Measurements from ENCODE around the gene KRTAP4-7. TPM values are rescaled to one million over a fixed set of nuclear protein-coding genes. Genes with fewer than 3 reads are reported as not detected.

The KRTAP4-7 gene
- total and polyA plus RNA-seq, 2 donors (not counting 3 experiments of a cell fraction or from before 2014, with no cell fraction given) = not detected

DNA sequence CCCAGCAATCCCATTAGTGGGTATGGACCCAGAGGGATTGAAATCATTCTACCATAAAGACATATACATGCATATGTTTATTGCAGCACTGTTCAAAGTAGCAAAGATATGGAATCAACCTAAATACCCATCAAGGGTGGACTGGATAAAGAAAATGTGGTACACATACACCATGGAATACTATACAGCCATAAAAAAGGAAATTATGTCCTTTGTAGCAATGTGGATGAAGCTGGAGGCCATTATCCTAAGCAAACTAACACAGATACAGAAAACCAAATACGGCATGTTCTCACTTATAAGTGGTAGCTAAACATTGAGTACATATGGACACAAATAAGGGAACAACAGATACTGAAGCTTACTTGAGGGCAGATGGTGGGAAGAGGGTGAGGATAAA, 26.4 kb upstream of the KRTAP4-7 start:
- no peak for DNase-seq (ENCODE audit: low read depth, low spot score)
- Histone ChIP-seq H3K9ac (replicated peaks; ENCODE audit: extremely low read depth, insufficient read depth, low read length) (no peak overlapping the region), H3K27me3 (ENCODE audit: control insufficient read depth in 2 of 2, insufficient read depth in 2 of 2, low read length in 2 of 2) (peaks cover 6 to 12% of the 10 kb centered on the region in 2 experiments), H3K4me2 (ENCODE audit: insufficient read depth, low read length) (no peak overlapping the region), H3K9me1 (replicated peaks; ENCODE audit: control insufficient read depth, extremely low read depth, insufficient read depth, low read length) (no peaks in the 10 kb centered on the region), H3K79me2 (ENCODE audit: control insufficient read depth, insufficient read depth, low read length) (no peaks in the 10 kb centered on the region), H3K4me1 (ENCODE audit: control insufficient read depth, extremely low read depth, insufficient read depth, low read length) (no peaks in the 10 kb centered on the region), H3K4me3 (replicated peaks in 1 of 3; ENCODE audit: insufficient read depth in 1 of 3, low read depth in 1 of 3, low read length in 3 of 3) (no peak overlapping the region), H4K20me1 (replicated peaks; ENCODE audit: control insufficient read depth, extremely low read depth, insufficient read depth, low read length) (no peaks in the 10 kb centered on the region), H2AFZ (ENCODE audit: low read depth, low read length) (no peak overlapping the region), H3K27ac (ENCODE audit: insufficient read depth, low read depth, low read length) (no peak overlapping the region), H3K9me3 (replicated peaks; ENCODE audit: control insufficient read depth, insufficient read depth, low read length) (no peaks in the 10 kb centered on the region), H3K36me3 (ENCODE audit: control insufficient read depth in 2 of 2, extremely low read depth in 1 of 2, insufficient read depth in 2 of 2, low read length in 2 of 2) (no peaks in the 10 kb centered on the region)
- ChIA-PET POLR2A (no interaction called here), CTCF (no interaction called here)
- no peak for FAIRE-seq
- dilution Hi-C loops (cut with MboI; ENCODE audit: extremely low pct_ligation_motif_present, low sequenced_read_pairs) (no loop called here), intact Hi-C loops (cut with micrococcal nuclease) (no loop called here)
- no TSS peak for BruUV-seq (replicated peaks)
- TF ChIP-seq MYC (IDR thresholded peaks at IDR 0.05; ENCODE audit: low read depth, low read length) (no peak), POLR2A (IDR thresholded peaks at IDR 0.05; ENCODE audit: low read depth, low read length) (no peak)
- TF ChIP-seq, protein P1, sequence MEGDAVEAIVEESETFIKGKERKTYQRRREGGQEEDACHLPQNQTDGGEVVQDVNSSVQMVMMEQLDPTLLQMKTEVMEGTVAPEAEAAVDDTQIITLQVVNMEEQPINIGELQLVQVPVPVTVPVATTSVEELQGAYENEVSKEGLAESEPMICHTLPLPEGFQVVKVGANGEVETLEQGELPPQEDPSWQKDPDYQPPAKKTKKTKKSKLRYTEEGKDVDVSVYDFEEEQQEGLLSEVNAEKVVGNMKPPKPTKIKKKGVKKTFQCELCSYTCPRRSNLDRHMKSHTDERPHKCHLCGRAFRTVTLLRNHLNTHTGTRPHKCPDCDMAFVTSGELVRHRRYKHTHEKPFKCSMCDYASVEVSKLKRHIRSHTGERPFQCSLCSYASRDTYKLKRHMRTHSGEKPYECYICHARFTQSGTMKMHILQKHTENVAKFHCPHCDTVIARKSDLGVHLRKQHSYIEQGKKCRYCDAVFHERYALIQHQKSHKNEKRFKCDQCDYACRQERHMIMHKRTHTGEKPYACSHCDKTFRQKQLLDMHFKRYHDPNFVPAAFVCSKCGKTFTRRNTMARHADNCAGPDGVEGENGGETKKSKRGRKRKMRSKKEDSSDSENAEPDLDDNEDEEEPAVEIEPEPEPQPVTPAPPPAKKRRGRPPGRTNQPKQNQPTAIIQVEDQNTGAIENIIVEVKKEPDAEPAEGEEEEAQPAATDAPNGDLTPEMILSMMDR (IDR thresholded peaks at IDR 0.05; ENCODE audit: extremely low read depth in 1 of 2, insufficient read depth in 1 of 2, low read depth in 1 of 2, low read length in 2 of 2) = no peak
- TF ChIP-seq, protein P2, sequence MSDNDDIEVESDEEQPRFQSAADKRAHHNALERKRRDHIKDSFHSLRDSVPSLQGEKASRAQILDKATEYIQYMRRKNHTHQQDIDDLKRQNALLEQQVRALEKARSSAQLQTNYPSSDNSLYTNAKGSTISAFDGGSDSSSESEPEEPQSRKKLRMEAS (IDR thresholded peaks at IDR 0.05; ENCODE audit: insufficient read depth, insufficient read length) = no peak

DNA sequence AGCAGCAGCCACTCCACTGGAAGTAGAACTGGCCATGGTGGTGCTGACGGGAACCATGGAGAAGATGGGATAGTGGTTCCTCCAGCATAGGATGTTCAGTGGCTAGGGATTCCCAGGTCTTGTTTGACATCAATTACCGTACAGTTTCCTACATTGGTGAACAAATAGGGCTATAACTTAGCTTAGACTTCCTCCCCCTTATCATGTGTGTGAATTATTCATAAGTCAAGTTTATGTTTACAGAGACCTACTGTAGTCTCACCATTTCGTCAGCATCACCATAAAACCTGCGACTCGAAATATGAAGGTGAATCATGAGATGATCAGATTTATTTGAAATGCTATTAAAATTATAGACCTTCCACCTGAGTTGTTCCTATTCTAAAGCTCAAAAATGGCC, 25.2 kb upstream of the KRTAP4-7 start:
- dilution Hi-C loops (cut with MboI; ENCODE audit: extremely low pct_ligation_motif_present, low sequenced_read_pairs) = no loop called here
- H3K9ac ChIP-seq (replicated peaks; ENCODE audit: extremely low read depth, insufficient read depth, low read length) = no peak overlapping the region
- H3K4me1 ChIP-seq (ENCODE audit: control insufficient read depth, extremely low read depth, insufficient read depth, low read length) = no peaks in the 10 kb centered on the region
- no peaks in the 10 kb centered on the region for H3K79me2 ChIP-seq (ENCODE audit: control insufficient read depth, insufficient read depth, low read length)
- no peak for FAIRE-seq
- no peak overlapping the region for H3K27ac ChIP-seq (ENCODE audit: insufficient read depth, low read depth, low read length)
- TF ChIP-seq JUN (IDR thresholded peaks at IDR 0.05; ENCODE audit: borderline replicate concordance, insufficient read depth, insufficient read length, low read depth) (no peak), EZH2 (IDR thresholded peaks at IDR 0.05; ENCODE audit: borderline replicate concordance, low read depth, low read length, severe bottlenecking) (no peak), GATA2 (IDR thresholded peaks at IDR 0.05; ENCODE audit: insufficient read depth, insufficient read length, low read depth, low read length) (no peak), POLR2AphosphoS5 (IDR thresholded peaks at IDR 0.05; ENCODE audit: insufficient read depth, low read depth, low read length) (no peak)
- TF ChIP-seq, protein P2 (IDR thresholded peaks at IDR 0.05; ENCODE audit: insufficient read depth, insufficient read length) = no peak
- H3K9me3 ChIP-seq (replicated peaks; ENCODE audit: control insufficient read depth, insufficient read depth, low read length) = no peaks in the 10 kb centered on the region
- no peak for DNase-seq (ENCODE audit: low read depth, low spot score)
- no peaks in the 10 kb centered on the region for H4K20me1 ChIP-seq (replicated peaks; ENCODE audit: control insufficient read depth, extremely low read depth, insufficient read depth, low read length)
- no peaks in the 10 kb centered on the region for H3K9me1 ChIP-seq (replicated peaks; ENCODE audit: control insufficient read depth, extremely low read depth, insufficient read depth, low read length)
- intact Hi-C loops (cut with micrococcal nuclease) = no loop called here
- ChIA-PET POLR2A (no interaction called here), CTCF (interaction anchor here (1.1 kb wide), 1 partner anchor 49 kb away, joined by 3 read pairs; no protein-coding TSS in a partner anchor)
- no peak overlapping the region for H3K4me3 ChIP-seq (replicated peaks in 1 of 3; ENCODE audit: insufficient read depth in 1 of 3, low read depth in 1 of 3, low read length in 3 of 3)
- peaks cover 6 to 12% of the 10 kb centered on the region in 2 experiments for H3K27me3 ChIP-seq (ENCODE audit: control insufficient read depth in 2 of 2, insufficient read depth in 2 of 2, low read length in 2 of 2)
- H2AFZ ChIP-seq (ENCODE audit: low read depth, low read length) = no peak overlapping the region
- H3K36me3 ChIP-seq (ENCODE audit: control insufficient read depth in 2 of 2, extremely low read depth in 1 of 2, insufficient read depth in 2 of 2, low read length in 2 of 2) = no peaks in the 10 kb centered on the region
- no TSS peak for BruUV-seq (replicated peaks)
- H3K4me2 ChIP-seq (ENCODE audit: insufficient read depth, low read length) = no peak overlapping the region
